GM19328 (cell line): ENCODE results near the gene ANKHD1.

Experiments used
- ATAC-seq: cut with Tn5 transposase; IDR thresholded peaks from one replicate; pipeline ENCODE4 v1.9.1; 2021; ENCODE audit warnings: mild to moderate bottlenecking, moderate library complexity; ENCODE audit not compliant: unreplicated experiment

Gene ANKHD1

GRCh38 chr5:140372971-140373487 is 28.6 kb upstream of the ANKHD1 start:
- no peak for ATAC-seq

GRCh38 chr5:140381351-140381750 is 20.3 kb upstream of the ANKHD1 start:
- no peak for ATAC-seq

GRCh38 chr5:140381972-140382371 is 19.7 kb upstream of the ANKHD1 start:
- ATAC-seq = no peak

GRCh38 chr5:140382866-140383265 is 18.8 kb upstream of the ANKHD1 start:
- no peak for ATAC-seq

- no peak for ATAC-seq
Observed at GRCh38 chr5:140383300-140383699, 18.3 kb upstream of the ANKHD1 start.

GRCh38 chr5:140388052-140388451 is 13.6 kb upstream of the ANKHD1 start:
- no peak for ATAC-seq

- ATAC-seq = no peak
Observed at GRCh38 chr5:140391312-140391711, 10.3 kb upstream of the ANKHD1 start.

GRCh38 chr5:140391732-140392131 is 9.9 kb upstream of the ANKHD1 start:
- no peak for ATAC-seq

GRCh38 chr5:140393738-140394137 is 7.9 kb upstream of the ANKHD1 start:
- ATAC-seq = no peak

GRCh38 chr5:140398379-140398811 is 3.2 kb upstream of the ANKHD1 start:
- no peak for ATAC-seq

- peak; percentile 2 for ATAC-seq
Observed at GRCh38 chr5:140399979-140400729, 1.5 kb upstream of the ANKHD1 start.

GRCh38 chr5:140400730-140401361 is 787 bp upstream of the ANKHD1 start:
- ATAC-seq = peak; percentile 53

GRCh38 chr5:140402258-140403074 is 833 bp downstream of the ANKHD1 start:
- no peak for ATAC-seq

GRCh38 chr5:140403613-140404012 is 2.0 kb downstream of the ANKHD1 start:
- no peak for ATAC-seq

- no peak for ATAC-seq
Observed at GRCh38 chr5:140408750-140409241, 7.2 kb downstream of the ANKHD1 start.

- no peak for ATAC-seq
Observed at GRCh38 chr5:140413230-140413629, 11.6 kb downstream of the ANKHD1 start.

- no peak for ATAC-seq
Observed at GRCh38 chr5:140417235-140417634, 15.6 kb downstream of the ANKHD1 start.

- ATAC-seq = no peak
Observed at GRCh38 chr5:140418862-140419520, 17.4 kb downstream of the ANKHD1 start.

- ATAC-seq = no peak
Observed at GRCh38 chr5:140420226-140420570, 18.6 kb downstream of the ANKHD1 start.

- no peak for ATAC-seq
Observed at GRCh38 chr5:140420665-140421361, 19.2 kb downstream of the ANKHD1 start.
